Femur (tissue), 1 donor: ENCODE results near the gene AUTS2.

Experiments
- DNase-seq: peaks from one replicate; pipeline ENCODE4 v3.0.0-alpha.2; 2017

The AUTS2 gene

GRCh38 chr7:70744492-70744891 lies 1146.2 kb downstream of the AUTS2 start:
- DNase-seq: no peak

GRCh38 chr7:70749831-70750230 lies 1151.6 kb downstream of the AUTS2 start:
- no peak for DNase-seq

- no peak for DNase-seq
Measured at GRCh38 chr7:70751895-70752294, 1153.6 kb downstream of the AUTS2 start.

- DNase-seq: no peak
Measured at GRCh38 chr7:70752794-70753241, 1154.5 kb downstream of the AUTS2 start.

- no peak for DNase-seq
Measured at GRCh38 chr7:70756789-70757188, 1158.5 kb downstream of the AUTS2 start.

- no peak for DNase-seq
Measured at GRCh38 chr7:70758646-70759045, 1160.4 kb downstream of the AUTS2 start.

- no peak for DNase-seq
Measured at GRCh38 chr7:70759674-70760073, 1161.4 kb downstream of the AUTS2 start.

GRCh38 chr7:70761711-70762328 lies 1163.5 kb downstream of the AUTS2 start:
- DNase-seq: no peak

- DNase-seq: no peak
Measured at GRCh38 chr7:70762696-70763095, 1164.4 kb downstream of the AUTS2 start.

- DNase-seq: no peak
Measured at GRCh38 chr7:70763961-70764691, 1165.9 kb downstream of the AUTS2 start.

GRCh38 chr7:70764701-70765208 lies 1166.5 kb downstream of the AUTS2 start:
- DNase-seq: no peak

- DNase-seq: no peak
Measured at GRCh38 chr7:70765651-70766050, 1167.4 kb downstream of the AUTS2 start.

- no peak for DNase-seq
Measured at GRCh38 chr7:70766109-70766508, 1167.8 kb downstream of the AUTS2 start.

- no peak for DNase-seq
Measured at GRCh38 chr7:70766694-70767093, 1168.4 kb downstream of the AUTS2 start.

- no peak for DNase-seq
Measured at GRCh38 chr7:70770154-70770553, 1171.9 kb downstream of the AUTS2 start.

GRCh38 chr7:70771451-70771850 lies 1173.2 kb downstream of the AUTS2 start:
- DNase-seq: no peak

GRCh38 chr7:70772891-70773290 lies 1174.6 kb downstream of the AUTS2 start:
- no peak for DNase-seq

- no peak for DNase-seq
Measured at GRCh38 chr7:70773406-70773805, 1175.1 kb downstream of the AUTS2 start.

- no peak for DNase-seq
Measured at GRCh38 chr7:70774950-70775527, 1176.8 kb downstream of the AUTS2 start.

- DNase-seq: no peak
Measured at GRCh38 chr7:70775570-70776156, 1177.4 kb downstream of the AUTS2 start.

- DNase-seq: peak; percentile 65
Measured at GRCh38 chr7:70776627-70777101, 1178.4 kb downstream of the AUTS2 start.

GRCh38 chr7:70777251-70777650 lies 1179.0 kb downstream of the AUTS2 start:
- DNase-seq: no peak

- no peak for DNase-seq
Measured at GRCh38 chr7:70778585-70778984, 1180.3 kb downstream of the AUTS2 start.
